Liver (tissue), 9 donors: ENCODE results near the gene GRM1. TPM values are rescaled to one million over a fixed set of nuclear protein-coding genes. Genes with fewer than 3 reads are reported as not detected.

Source experiments
- DNase-seq: peaks from one replicate; pipeline ENCODE4 v3.0.0-alpha.2; 2017; ENCODE audit warnings: low spot score
- H3K27ac ChIP-seq, 2 donors: one replicate each; pipeline ENCODE4 v1.7.0; 2013; ENCODE audit warnings: inconsistent platforms in 2 of 2, low read length in 2 of 2, control low read depth in 1 of 2, low read depth in 1 of 2, mild to moderate bottlenecking in 1 of 2
- H3K27me3 ChIP-seq, 4 donors: one replicate each; pipeline versions ENCODE4 v1.6.1 to v1.7.0; 2013; ENCODE audit warnings: low read length in 3 of 4, inconsistent platforms in 1 of 4, mild to moderate bottlenecking in 1 of 4, moderate library complexity in 1 of 4; ENCODE audit not compliant: control insufficient read depth in 4 of 4, insufficient read depth in 4 of 4
- H3K36me3 ChIP-seq, 4 donors: one replicate each; pipeline versions ENCODE4 v1.6.1 to v1.7.0; 2013; ENCODE audit warnings: low read length in 3 of 4, mild to moderate bottlenecking in 3 of 4, low read depth in 1 of 4, moderate library complexity in 1 of 4; ENCODE audit not compliant: control insufficient read depth in 4 of 4, insufficient read depth in 3 of 4
- H3K4me1 ChIP-seq, 4 donors: one replicate each; pipeline versions ENCODE4 v1.6.1 to v1.7.0; 2013; ENCODE audit warnings: low read length in 3 of 4, mild to moderate bottlenecking in 3 of 4, moderate library complexity in 1 of 4; ENCODE audit not compliant: control insufficient read depth in 4 of 4, insufficient read depth in 4 of 4
- H3K4me3 ChIP-seq, 3 donors: one replicate each; pipeline versions ENCODE4 v1.6.1 to v1.7.0; 2013; ENCODE audit warnings: low read length in 3 of 3, control low read depth in 1 of 3, low read depth in 1 of 3, mild to moderate bottlenecking in 1 of 3
- H3K9ac ChIP-seq, 2 donors: one replicate each; pipeline ENCODE4 v1.7.0; 2013; ENCODE audit warnings: low read length in 2 of 2, mild to moderate bottlenecking in 2 of 2, moderate library complexity in 2 of 2, control low read depth in 1 of 2, low read depth in 1 of 2
- H3K9me3 ChIP-seq, 4 donors: one replicate each; pipeline versions ENCODE4 v1.6.1 to v1.7.0; 2013; ENCODE audit warnings: low read length in 3 of 4; ENCODE audit not compliant: control insufficient read depth in 4 of 4
- ATF3 ChIP-seq: IDR thresholded peaks from 2 replicates; pipeline ENCODE4 v1.6.1; 2016; ENCODE audit warnings: antibody characterized with exemption
- CTCF ChIP-seq: fragments of 150-350 bp; IDR thresholded peaks from 2 replicates; pipeline ENCODE4 v1.5.1; 2017; ENCODE audit warnings: improper control_type of control experiment, low read depth, low read length; ENCODE audit not compliant: missing input control
- FOXA1 ChIP-seq: IDR thresholded peaks from 2 replicates; pipeline ENCODE4 v1.6.1; 2016; ENCODE audit warnings: antibody characterized with exemption
- FOXA2 ChIP-seq: IDR thresholded peaks from 2 replicates; pipeline ENCODE4 v1.6.1; 2016; ENCODE audit warnings: antibody characterized with exemption
- GABPA ChIP-seq, 2 donors: IDR thresholded peaks in 1 of 2; conservative IDR thresholded peaks in 1 of 2; 2 replicates each; pipeline ENCODE4 v1.6.1; 2016; ENCODE audit warnings: antibody characterized with exemption in 2 of 2, mild to moderate bottlenecking in 1 of 2, moderate library complexity in 1 of 2
- HNF4A ChIP-seq, 2 donors: conservative IDR thresholded peaks; 2 replicates each; pipeline ENCODE4 v1.6.1; 2016; ENCODE audit warnings: antibody characterized with exemption in 2 of 2, mild to moderate bottlenecking in 2 of 2
- HNF4G ChIP-seq: IDR thresholded peaks from 2 replicates; pipeline ENCODE4 v1.6.1; 2016; ENCODE audit warnings: antibody characterized with exemption
- JUND ChIP-seq, 2 donors: IDR thresholded peaks; 2 replicates each; pipeline ENCODE4 v1.6.1; 2016; ENCODE audit warnings: antibody characterized with exemption in 2 of 2
- NR2F2 ChIP-seq: IDR thresholded peaks from 2 replicates; pipeline ENCODE4 v1.6.1; 2016; ENCODE audit warnings: antibody characterized with exemption
- RAD21 ChIP-seq, 2 donors: IDR thresholded peaks; 2 replicates each; pipeline ENCODE4 v1.6.1; 2016; ENCODE audit warnings: antibody characterized with exemption in 2 of 2, mild to moderate bottlenecking in 2 of 2
- RXRA ChIP-seq, 2 donors: IDR thresholded peaks; 2 replicates each; pipeline ENCODE4 v1.6.1; 2017 to 2018; ENCODE audit warnings: antibody characterized with exemption in 2 of 2, mild to moderate bottlenecking in 1 of 2
- SP1 ChIP-seq: IDR thresholded peaks from 2 replicates; pipeline ENCODE4 v1.6.1; 2018; ENCODE audit warnings: antibody characterized with exemption, mild to moderate bottlenecking
- TAF1 ChIP-seq: conservative IDR thresholded peaks from 2 replicates; pipeline ENCODE4 v1.6.1; 2016; ENCODE audit warnings: antibody characterized with exemption, mild to moderate bottlenecking
- YY1 ChIP-seq: IDR thresholded peaks from 2 replicates; pipeline ENCODE4 v1.6.1; 2016; ENCODE audit warnings: antibody characterized with exemption, mild to moderate bottlenecking
- WGBS: extraction: QIAGEN DNeasy Blood & Tissue Kit; methylation state at CpG from one replicate; pipeline ENCODE4 v1.1.7; 2013; 5-methylcytosine and 5-hydroxymethylcytosine counted together
- polyA plus RNA-seq, 2 donors: library from polyadenylated mRNA; stranded (reverse) in 1 of 2; unstranded in 1 of 2; fragments of 200-250 nt in 1 of 2; fragments of >200 nt in 1 of 2; fragmentation: Nextera tagmentation in 1 of 2; extraction: Ambion mirVana in 1 of 2; gene quantifications; one replicate each; pipeline versions ENCODE4 v1.2.1 to v1.2.3, GENCODE V29; 2013 to 2015
- total RNA-seq, 2 donors: library from RNA; depleted of rRNA; stranded (reverse); fragments of >200 nt; gene quantifications; one replicate each; pipeline ENCODE4 v1.2.3, GENCODE V29; 2014
- TF ChIP-seq, protein P1 (sequence below): IDR thresholded peaks from 2 replicates; pipeline ENCODE4 v1.6.1; 2016; ENCODE audit warnings: antibody characterized with exemption, mild to moderate bottlenecking
- TF ChIP-seq, protein P2 (sequence below): IDR thresholded peaks from 2 replicates; pipeline ENCODE4 v1.6.1; 2016; ENCODE audit warnings: antibody characterized with exemption
- TF ChIP-seq, protein P3 (sequence below): IDR thresholded peaks from 2 replicates; pipeline ENCODE4 v1.6.1; 2016; ENCODE audit warnings: antibody characterized with exemption
- donor health status: healthy.
- donor health status: healthy.
- donor health status: healthy.
- donor health status: healthy.
- donor health status: healthy.

The GRM1 gene
- total and polyA plus RNA-seq, 4 donors, result under 0.01 to 0.05 (median 0.01) TPM; not detected in 1

DNA sequence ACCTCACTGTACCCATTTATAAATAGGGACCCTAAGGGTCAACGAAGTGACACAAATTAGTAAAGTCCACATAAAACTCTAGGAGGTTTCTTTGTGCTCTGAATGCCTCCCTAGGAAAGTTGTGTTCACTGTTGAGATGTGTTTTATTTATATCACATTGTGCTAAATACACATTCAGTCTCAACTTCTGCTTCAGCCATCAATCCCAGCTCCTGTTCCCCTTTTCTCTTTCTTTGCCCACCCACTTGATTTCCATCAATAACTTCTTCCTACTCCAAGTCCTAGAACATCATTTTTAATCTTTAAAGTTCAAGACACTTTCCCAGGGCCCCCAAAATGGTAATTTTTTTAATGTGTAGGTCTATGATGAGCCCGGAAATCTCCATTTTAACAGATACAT is 306.5 kb downstream of the GRM1 start:
- no peaks in the 10 kb centered on the region for H3K27me3 ChIP-seq
- WGBS, result 81% methylated on average over 2 of the region's 2 CpGs
- peaks cover 0 to 3% (median 0%) of the 10 kb centered on the region in 4 donors for H3K9me3 ChIP-seq
- H3K4me3 ChIP-seq, result no peak overlapping the region
- TF ChIP-seq HNF4G, result no peak
- TF ChIP-seq RXRA (IDR thresholded peaks at IDR 0.05), result no peak
- TF ChIP-seq, protein P1, sequence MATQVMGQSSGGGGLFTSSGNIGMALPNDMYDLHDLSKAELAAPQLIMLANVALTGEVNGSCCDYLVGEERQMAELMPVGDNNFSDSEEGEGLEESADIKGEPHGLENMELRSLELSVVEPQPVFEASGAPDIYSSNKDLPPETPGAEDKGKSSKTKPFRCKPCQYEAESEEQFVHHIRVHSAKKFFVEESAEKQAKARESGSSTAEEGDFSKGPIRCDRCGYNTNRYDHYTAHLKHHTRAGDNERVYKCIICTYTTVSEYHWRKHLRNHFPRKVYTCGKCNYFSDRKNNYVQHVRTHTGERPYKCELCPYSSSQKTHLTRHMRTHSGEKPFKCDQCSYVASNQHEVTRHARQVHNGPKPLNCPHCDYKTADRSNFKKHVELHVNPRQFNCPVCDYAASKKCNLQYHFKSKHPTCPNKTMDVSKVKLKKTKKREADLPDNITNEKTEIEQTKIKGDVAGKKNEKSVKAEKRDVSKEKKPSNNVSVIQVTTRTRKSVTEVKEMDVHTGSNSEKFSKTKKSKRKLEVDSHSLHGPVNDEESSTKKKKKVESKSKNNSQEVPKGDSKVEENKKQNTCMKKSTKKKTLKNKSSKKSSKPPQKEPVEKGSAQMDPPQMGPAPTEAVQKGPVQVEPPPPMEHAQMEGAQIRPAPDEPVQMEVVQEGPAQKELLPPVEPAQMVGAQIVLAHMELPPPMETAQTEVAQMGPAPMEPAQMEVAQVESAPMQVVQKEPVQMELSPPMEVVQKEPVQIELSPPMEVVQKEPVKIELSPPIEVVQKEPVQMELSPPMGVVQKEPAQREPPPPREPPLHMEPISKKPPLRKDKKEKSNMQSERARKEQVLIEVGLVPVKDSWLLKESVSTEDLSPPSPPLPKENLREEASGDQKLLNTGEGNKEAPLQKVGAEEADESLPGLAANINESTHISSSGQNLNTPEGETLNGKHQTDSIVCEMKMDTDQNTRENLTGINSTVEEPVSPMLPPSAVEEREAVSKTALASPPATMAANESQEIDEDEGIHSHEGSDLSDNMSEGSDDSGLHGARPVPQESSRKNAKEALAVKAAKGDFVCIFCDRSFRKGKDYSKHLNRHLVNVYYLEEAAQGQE, result no peak
- no peak for TF ChIP-seq FOXA1
- no peak for TF ChIP-seq HNF4A (conservative IDR thresholded peaks at IDR 0.05)
- TF ChIP-seq NR2F2, result no peak
- TF ChIP-seq FOXA2, result no peak
- no peak for TF ChIP-seq GABPA (IDR thresholded peaks at IDR 0.05 in 1 of 2, conservative IDR thresholded peaks at IDR 0.05 in 1 of 2)
- TF ChIP-seq CTCF, result no peak
- no peak for TF ChIP-seq RAD21 (IDR thresholded peaks at IDR 0.05)
- TF ChIP-seq, protein P2, sequence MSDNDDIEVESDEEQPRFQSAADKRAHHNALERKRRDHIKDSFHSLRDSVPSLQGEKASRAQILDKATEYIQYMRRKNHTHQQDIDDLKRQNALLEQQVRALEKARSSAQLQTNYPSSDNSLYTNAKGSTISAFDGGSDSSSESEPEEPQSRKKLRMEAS, result no peak
- no peaks in the 10 kb centered on the region for H3K36me3 ChIP-seq
- DNase-seq, result no peak
- H3K9ac ChIP-seq, result no peak overlapping the region
- H3K4me1 ChIP-seq, result no peaks in the 10 kb centered on the region
- no peak overlapping the region for H3K27ac ChIP-seq

GRCh38 chr6:146336191-146336590 is 307.3 kb downstream of the GRM1 start:
- Histone ChIP-seq H3K36me3 (no peaks in the 10 kb centered on the region), H3K27me3 (no peaks in the 10 kb centered on the region), H3K27ac (no peak overlapping the region), H3K4me1 (no peaks in the 10 kb centered on the region), H3K4me3 (no peak overlapping the region), H3K9ac (no peak overlapping the region), H3K9me3 (peaks cover 0 to 3% (median 0%) of the 10 kb centered on the region in 4 donors)
- WGBS, result 65% methylated on average over 3 of the region's 3 CpGs
- TF ChIP-seq HNF4A (conservative IDR thresholded peaks at IDR 0.05) (no peak), YY1 (no peak), TAF1 (no peak), SP1 (no peak), RAD21 (IDR thresholded peaks at IDR 0.05) (no peak), ATF3 (no peak), JUND (IDR thresholded peaks at IDR 0.05) (no peak), CTCF (no peak), GABPA (IDR thresholded peaks at IDR 0.05 in 1 of 2, conservative IDR thresholded peaks at IDR 0.05 in 1 of 2) (no peak), FOXA2 (no peak)
- TF ChIP-seq, protein P1, result no peak
- TF ChIP-seq, protein P2, result no peak
- TF ChIP-seq, protein P3, sequence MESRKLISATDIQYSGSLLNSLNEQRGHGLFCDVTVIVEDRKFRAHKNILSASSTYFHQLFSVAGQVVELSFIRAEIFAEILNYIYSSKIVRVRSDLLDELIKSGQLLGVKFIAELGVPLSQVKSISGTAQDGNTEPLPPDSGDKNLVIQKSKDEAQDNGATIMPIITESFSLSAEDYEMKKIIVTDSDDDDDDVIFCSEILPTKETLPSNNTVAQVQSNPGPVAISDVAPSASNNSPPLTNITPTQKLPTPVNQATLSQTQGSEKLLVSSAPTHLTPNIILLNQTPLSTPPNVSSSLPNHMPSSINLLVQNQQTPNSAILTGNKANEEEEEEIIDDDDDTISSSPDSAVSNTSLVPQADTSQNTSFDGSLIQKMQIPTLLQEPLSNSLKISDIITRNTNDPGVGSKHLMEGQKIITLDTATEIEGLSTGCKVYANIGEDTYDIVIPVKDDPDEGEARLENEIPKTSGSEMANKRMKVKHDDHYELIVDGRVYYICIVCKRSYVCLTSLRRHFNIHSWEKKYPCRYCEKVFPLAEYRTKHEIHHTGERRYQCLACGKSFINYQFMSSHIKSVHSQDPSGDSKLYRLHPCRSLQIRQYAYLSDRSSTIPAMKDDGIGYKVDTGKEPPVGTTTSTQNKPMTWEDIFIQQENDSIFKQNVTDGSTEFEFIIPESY, result no peak
- no peak for DNase-seq
